Trophoblast cell (in vitro differentiated cells and primary cell): ENCODE measurements around the gene ZNF524.

ENCODE experiments used
- DNase-seq, 2 donors: peaks; one replicate each; pipeline ENCODE4 v3.0.0-alpha.2; 2016
- H2AFZ ChIP-seq: 2 replicates; pipeline ENCODE4 v1.6.1; 2013; ENCODE audit warnings: low read length, moderate library complexity, mild to moderate bottlenecking; ENCODE audit not compliant: insufficient read depth, poor library complexity
- H2AK5ac ChIP-seq: 2 replicates; pipeline ENCODE4 v1.6.1; 2013; ENCODE audit warnings: mild to moderate bottlenecking, low read length
- H2BK120ac ChIP-seq: 2 replicates; pipeline ENCODE4 v1.6.1; 2013; ENCODE audit warnings: low read length, mild to moderate bottlenecking, moderate library complexity; ENCODE audit not compliant: insufficient read depth, poor library complexity
- H2BK12ac ChIP-seq: 2 replicates; pipeline ENCODE4 v1.6.1; 2013; ENCODE audit warnings: mild to moderate bottlenecking, low read length, moderate library complexity
- H2BK5ac ChIP-seq: 2 replicates; pipeline ENCODE4 v1.6.1; 2013; ENCODE audit warnings: low read length, low read depth, moderate library complexity, mild to moderate bottlenecking; ENCODE audit not compliant: poor library complexity
- H3K14ac ChIP-seq: 2 replicates; pipeline ENCODE4 v1.6.1; 2013; ENCODE audit warnings: mild to moderate bottlenecking, low read length
- H3K18ac ChIP-seq: 2 replicates; pipeline ENCODE4 v1.6.1; 2013; ENCODE audit warnings: mild to moderate bottlenecking, low read length
- H3K23ac ChIP-seq: 2 replicates; pipeline ENCODE4 v1.6.1; 2013; ENCODE audit warnings: low read length
- H3K27ac ChIP-seq: 2 replicates; pipeline ENCODE4 v1.5.1; 2013; ENCODE audit warnings: low read depth, mild to moderate bottlenecking, inconsistent platforms, low read length, moderate library complexity
- H3K27me3 ChIP-seq: 2 replicates; pipeline ENCODE4 v1.6.1; 2013; ENCODE audit warnings: inconsistent platforms, mild to moderate bottlenecking, low read length, moderate library complexity; ENCODE audit not compliant: insufficient read depth
- H3K36me3 ChIP-seq, 2 experiments: 1 replicate in 1 of 2; 2 replicates in 1 of 2; pipeline ENCODE4 v1.6.1; 2013; ENCODE audit warnings: low read length in 2 of 2, mild to moderate bottlenecking in 2 of 2, moderate library complexity in 1 of 2; ENCODE audit not compliant: insufficient read depth in 2 of 2, control insufficient read depth in 1 of 2
- H3K4ac ChIP-seq: 2 replicates; pipeline ENCODE4 v1.6.1; 2013; ENCODE audit warnings: low read depth, mild to moderate bottlenecking, low read length, moderate library complexity
- H3K4me1 ChIP-seq, 2 experiments: 1 replicate in 1 of 2; 2 replicates in 1 of 2; pipeline ENCODE4 v1.6.1; 2013; ENCODE audit warnings: low read length in 2 of 2, mild to moderate bottlenecking in 2 of 2, moderate library complexity in 1 of 2; ENCODE audit not compliant: insufficient read depth in 2 of 2, control insufficient read depth in 1 of 2
- H3K4me2 ChIP-seq: 2 replicates; pipeline ENCODE4 v1.6.1; 2013; ENCODE audit warnings: inconsistent platforms, mild to moderate bottlenecking, low read length, moderate library complexity
- H3K4me3 ChIP-seq: 2 replicates; pipeline ENCODE4 v1.5.1; 2013; ENCODE audit warnings: mild to moderate bottlenecking, low read depth, low read length, inconsistent platforms
- H3K79me1 ChIP-seq: one replicate; pipeline ENCODE4 v1.6.1; 2013; ENCODE audit warnings: low read length
- H3K79me2 ChIP-seq: 2 replicates; pipeline ENCODE4 v1.6.1; 2013; ENCODE audit warnings: low read length, mild to moderate bottlenecking; ENCODE audit not compliant: control insufficient read depth, insufficient read depth, poor library complexity
- H3K9ac ChIP-seq: 2 replicates; pipeline ENCODE4 v1.6.1; 2013; ENCODE audit warnings: mild to moderate bottlenecking, low read length
- H3K9me3 ChIP-seq: 2 replicates; pipeline ENCODE4 v1.6.1; 2013; ENCODE audit warnings: low read depth, mild to moderate bottlenecking, control low read depth, inconsistent platforms, low read length; ENCODE audit not compliant: insufficient read depth
- H4K12ac ChIP-seq: 2 replicates; pipeline ENCODE4 v1.6.1; 2013; ENCODE audit warnings: low read depth, mild to moderate bottlenecking, low read length, moderate library complexity
- H4K8ac ChIP-seq: 2 replicates; pipeline ENCODE4 v1.6.1; 2013; ENCODE audit warnings: low read depth, mild to moderate bottlenecking, low read length, moderate library complexity
- H4K91ac ChIP-seq: one replicate; pipeline ENCODE4 v1.6.1; 2013; ENCODE audit warnings: low read depth, mild to moderate bottlenecking, low read length, moderate library complexity
- WGBS: extraction: QIAGEN DNeasy Blood & Tissue Kit; methylation state at CpG from one replicate; pipeline ENCODE4 v1.1.7; 2013; ENCODE audit warnings: missing lambda C conversion rate; ENCODE audit not compliant: insufficient read length, insufficient coverage; ENCODE audit errors: extremely low coverage; 5-methylcytosine and 5-hydroxymethylcytosine counted together

The ZNF524 gene

GRCh38 chr19:55644842-55645511 lies 44.9 kb downstream of the ZNF524 start:
- Histone ChIP-seq H3K4me1 (peaks cover 16 to 30% of the 10 kb centered on the region in 2 experiments), H4K8ac (no peak overlapping the region), H3K9me3 (no peaks in the 10 kb centered on the region), H3K27me3 (no peaks in the 10 kb centered on the region), H3K4me3 (no peak overlapping the region), H3K79me2 (peaks cover 27% of the 10 kb centered on the region), H3K79me1 (peaks cover 31% of the 10 kb centered on the region), H4K91ac (no peak overlapping the region), H2BK12ac (no peak overlapping the region), H2AFZ (no peak overlapping the region), H2BK5ac (no peak overlapping the region), H3K4ac (peak overlapping the region; percentile 96), H3K23ac (no peak overlapping the region), H2BK120ac (no peak overlapping the region), H3K18ac (no peak overlapping the region), H3K36me3 (peaks cover 16 to 18% of the 10 kb centered on the region in 2 experiments), H2AK5ac (no peak overlapping the region), H3K27ac (no peak overlapping the region), H3K9ac (no peak overlapping the region), H4K12ac (no peak overlapping the region), H3K14ac (no peak overlapping the region), H3K4me2 (peak overlapping the region; percentile 87)
- WGBS, result no CpG with 5 or more reads among the region's 28 CpGs
- DNase-seq, result no peak

DNA sequence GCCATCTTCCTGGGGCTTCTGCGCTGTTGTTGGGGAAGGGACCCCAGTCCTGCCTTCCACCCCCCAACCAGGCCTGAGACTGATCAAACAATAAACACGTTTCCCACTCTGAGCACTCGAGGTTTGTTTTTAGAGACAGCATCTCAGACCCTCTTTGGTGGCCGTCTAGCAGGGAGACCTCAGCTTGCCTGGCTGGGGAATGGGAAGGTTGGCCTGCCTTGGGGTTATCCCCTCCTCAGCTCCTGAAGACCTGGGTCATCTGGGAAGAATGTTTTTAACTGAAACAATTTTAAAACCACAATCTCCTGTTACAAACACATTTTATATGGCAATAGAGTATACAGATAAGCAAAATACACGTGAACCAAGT lies 45.4 kb downstream of the ZNF524 start:
- Histone ChIP-seq H3K79me2 (peaks cover 25% of the 10 kb centered on the region), H3K36me3 (peaks cover 18 to 23% of the 10 kb centered on the region in 2 experiments), H3K4ac (no peak overlapping the region), H4K91ac (no peak overlapping the region), H3K18ac (no peak overlapping the region), H3K4me1 (peaks cover 11 to 25% of the 10 kb centered on the region in 2 experiments), H2AK5ac (no peak overlapping the region), H2BK120ac (no peak overlapping the region), H2BK12ac (no peak overlapping the region), H2BK5ac (no peak overlapping the region), H4K12ac (no peak overlapping the region), H3K27ac (no peak overlapping the region), H3K9me3 (no peaks in the 10 kb centered on the region), H2AFZ (no peak overlapping the region), H3K14ac (no peak overlapping the region), H3K27me3 (no peaks in the 10 kb centered on the region), H3K23ac (no peak overlapping the region), H3K4me3 (no peak overlapping the region), H3K4me2 (no peak overlapping the region), H3K9ac (no peak overlapping the region), H4K8ac (no peak overlapping the region), H3K79me1 (peaks cover 29% of the 10 kb centered on the region)
- DNase-seq, result no peak
- no CpG with 5 or more reads among the region's 5 CpGs for WGBS

DNA sequence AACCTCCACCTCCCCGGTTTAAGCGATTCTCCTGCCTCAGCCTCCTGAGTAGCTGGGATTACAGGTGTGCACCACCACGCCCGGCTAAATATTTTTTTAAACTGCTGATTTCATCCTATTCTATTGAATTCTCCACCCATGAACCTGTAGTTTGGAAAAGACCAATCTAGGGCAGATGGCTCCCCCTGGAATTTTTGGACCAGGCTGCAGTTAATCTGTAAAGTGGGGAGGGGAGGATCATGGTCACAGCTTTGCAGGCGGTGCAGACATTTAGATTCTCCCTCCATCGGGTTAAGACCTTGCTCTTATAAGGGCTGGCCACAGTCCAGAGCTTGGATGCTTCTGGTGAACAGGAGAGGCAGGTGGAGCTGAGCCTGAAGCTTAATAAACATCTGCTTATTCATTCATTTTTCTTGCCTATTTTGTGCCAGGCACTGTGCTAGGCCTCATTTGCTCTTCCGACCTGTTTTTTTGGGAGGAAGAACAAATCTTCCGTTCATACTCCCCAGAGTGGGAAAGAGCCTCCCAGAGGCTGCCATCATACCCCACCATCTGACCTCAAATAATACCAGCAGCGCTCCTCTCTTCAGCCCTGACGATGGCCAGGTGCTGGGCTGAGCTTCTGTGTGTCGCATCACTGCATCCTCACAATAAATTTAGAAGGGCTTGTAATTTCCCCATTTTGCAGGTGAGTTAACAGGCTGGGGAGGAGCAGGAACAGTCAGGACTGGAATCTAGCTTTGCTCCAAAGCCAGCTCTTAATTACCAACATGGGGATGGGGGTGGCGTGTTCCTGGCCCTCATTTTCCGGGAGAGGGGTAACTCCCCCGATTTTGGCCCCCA lies 47.0 kb downstream of the ZNF524 start:
- no CpG with 5 or more reads among the region's 14 CpGs for WGBS
- peak overlapping the region; percentile 54 for H4K12ac ChIP-seq
- no peak overlapping the region for H2AFZ ChIP-seq
- H2BK12ac ChIP-seq, result no peak overlapping the region
- peak overlapping the region; percentile 93 for H3K4me3 ChIP-seq
- peaks cover 19% of the 10 kb centered on the region for H3K79me2 ChIP-seq
- H3K36me3 ChIP-seq, result peaks cover 26% of the 10 kb centered on the region in 2 experiments
- H2BK5ac ChIP-seq, result peak overlapping the region; percentile 13
- no peak overlapping the region for H2BK120ac ChIP-seq
- peak overlapping the region; percentile 93 for H4K91ac ChIP-seq
- no peak overlapping the region for H3K27ac ChIP-seq
- peak overlapping the region; percentile 23 for H3K14ac ChIP-seq
- H3K79me1 ChIP-seq, result peaks cover 20% of the 10 kb centered on the region
- H3K23ac ChIP-seq, result no peak overlapping the region
- peak overlapping the region; percentile 51 for H3K9ac ChIP-seq
- H3K9me3 ChIP-seq, result no peaks in the 10 kb centered on the region
- H3K18ac ChIP-seq, result peak overlapping the region; percentile 16
- H3K4me2 ChIP-seq, result peak overlapping the region; percentile 92
- DNase-seq, result peak in 1 of 2 donors; percentile 38
- H2AK5ac ChIP-seq, result no peak overlapping the region
- H3K27me3 ChIP-seq, result no peaks in the 10 kb centered on the region
- H3K4ac ChIP-seq, result no peak overlapping the region
- H3K4me1 ChIP-seq, result peaks cover 11 to 24% of the 10 kb centered on the region in 2 experiments
- H4K8ac ChIP-seq, result peak overlapping the region; percentile 85

DNA sequence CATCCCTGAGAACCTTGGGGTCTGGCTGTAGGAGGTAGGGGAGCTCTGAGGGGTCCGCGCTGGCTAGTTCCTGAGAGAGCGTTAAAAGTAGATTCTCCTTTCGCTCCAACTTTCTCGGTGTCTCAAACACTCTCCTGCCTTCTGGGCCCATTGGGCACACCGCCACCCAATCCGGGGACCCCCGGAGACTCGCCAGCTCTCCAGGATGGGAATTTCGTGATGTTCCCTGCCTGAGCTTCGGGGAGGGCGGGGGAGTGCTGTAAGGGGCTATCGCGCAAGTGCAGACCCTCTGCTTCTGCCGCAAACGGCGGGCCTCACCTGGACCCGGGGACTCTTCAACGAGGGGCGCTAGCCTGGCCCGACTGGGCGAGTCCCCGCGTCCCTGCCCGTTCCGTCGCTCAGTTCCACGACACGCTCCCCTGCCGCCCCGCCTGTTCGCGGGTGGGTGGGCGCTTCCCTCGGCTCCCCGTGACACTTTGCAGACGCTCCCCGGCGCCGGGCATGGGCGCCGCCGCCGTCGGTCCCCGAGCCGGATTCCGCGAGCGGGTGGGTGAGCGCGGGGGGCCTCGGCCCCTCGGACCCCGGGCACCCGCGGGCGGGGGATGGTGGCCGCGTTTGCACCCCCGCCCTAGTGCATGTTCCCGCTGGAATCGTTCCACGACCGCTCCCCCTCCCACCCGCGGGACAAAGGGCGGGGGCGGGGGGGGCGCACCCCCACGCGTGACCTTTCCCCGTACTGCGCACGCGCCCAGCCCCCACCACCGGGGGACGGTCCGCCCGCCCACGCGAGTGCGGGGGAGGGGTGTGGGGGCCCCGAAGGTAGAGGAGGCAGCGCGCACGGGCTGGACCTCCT lies 47.9 kb downstream of the ZNF524 start, which contains the start of gene CCDC106:
TSS of gene CCDC106 (plus strand) at position 481 of the 853 bp plus-strand sequence. CDS start 835 bp downstream, outside the sequence.
- Histone ChIP-seq H2AK5ac (peak within 1 kb of the TSS; percentile 43), H3K79me2 (peaks cover 19% of the 10 kb centered on the region), H2BK12ac (peak within 1 kb of the TSS; percentile 75), H3K23ac (no peak within 1 kb of the TSS), H3K4me3 (peak within 1 kb of the TSS; percentile 93), H3K14ac (peak within 1 kb of the TSS; percentile 90), H2BK120ac (peak within 1 kb of the TSS; percentile 89), H4K91ac (peak within 1 kb of the TSS; percentile 93), H3K36me3 (peaks cover 31 to 32% of the 10 kb centered on the region in 2 experiments), H3K4ac (peak within 1 kb of the TSS; percentile 67), H3K4me2 (peak within 1 kb of the TSS; percentile 92), H2BK5ac (peak within 1 kb of the TSS; percentile 95), H4K12ac (peak within 1 kb of the TSS; percentile 79), H4K8ac (peak within 1 kb of the TSS; percentile 85), H2AFZ (peak within 1 kb of the TSS; percentile 94), H3K9me3 (no peaks in the 10 kb centered on the region), H3K9ac (peak within 1 kb of the TSS; percentile 97), H3K27ac (peak within 1 kb of the TSS; percentile 63), H3K79me1 (peaks cover 15% of the 10 kb centered on the region), H3K27me3 (no peaks in the 10 kb centered on the region), H3K18ac (peak within 1 kb of the TSS; percentile 98), H3K4me1 (peaks cover 6 to 17% of the 10 kb centered on the region in 2 experiments)
- peak in 1 of 2 donors; percentile 44 for DNase-seq
- WGBS, result no CpG with 5 or more reads among the region's 87 CpGs
